Stimulated activated CD4-positive, alpha-beta T cell treated with anti-CD3 and anti-CD28 coated beads, TNF-alpha, amount 100 ng/mL, for 4 hours (primary cell): ENCODE measurements around the gene DNM1.

Experiments
- DNase-seq, 3 experiments: peaks; one replicate each; pipeline ENCODE4 v3.0.0-alpha.2; 2020; ENCODE audit warnings: low read depth in 3 of 3

The DNM1 gene

DNA sequence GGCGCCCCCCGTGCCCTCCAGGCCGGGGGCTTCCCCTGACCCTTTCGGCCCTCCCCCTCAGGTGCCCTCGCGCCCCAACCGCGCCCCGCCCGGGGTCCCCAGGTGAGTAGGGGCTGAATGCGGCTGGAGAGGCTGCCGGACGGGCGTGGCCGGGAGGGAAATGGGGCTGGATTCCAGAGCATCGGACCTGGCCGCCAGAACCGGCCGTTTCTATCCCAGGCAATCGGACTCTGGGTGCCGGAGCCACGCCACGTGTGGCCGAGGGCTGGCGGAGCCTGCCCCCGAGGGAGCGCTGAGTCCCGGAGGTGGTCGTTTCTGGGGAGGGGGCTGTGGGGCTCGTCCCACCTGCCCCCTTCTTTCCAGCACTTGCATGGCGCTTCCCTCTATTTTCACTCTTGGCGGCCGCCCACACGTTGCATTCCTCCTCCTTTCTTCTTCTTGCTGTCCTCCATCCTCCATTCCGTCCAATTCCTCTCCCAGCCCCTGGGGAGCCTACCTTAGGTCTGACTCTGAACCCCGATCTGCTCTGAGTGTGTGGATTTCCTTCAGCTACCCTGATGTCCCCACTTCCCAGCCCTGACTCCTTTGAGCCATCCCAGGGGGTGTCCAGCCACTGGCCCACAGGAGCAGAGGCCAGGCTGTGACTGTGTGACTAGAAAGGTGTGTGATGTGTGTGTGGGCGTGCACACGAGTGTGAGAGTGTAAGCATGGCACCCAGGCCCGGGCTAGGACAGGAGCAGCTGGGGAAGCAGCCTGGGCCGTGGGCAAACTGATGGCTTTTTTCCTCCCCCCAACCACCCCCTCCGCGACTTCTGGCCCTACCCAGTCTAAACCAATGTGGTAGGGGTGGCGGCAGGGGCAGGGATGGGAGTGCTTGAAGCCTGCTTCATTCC is 47.9 kb downstream of the DNM1 start:
- DNase-seq, result no peak

DNA sequence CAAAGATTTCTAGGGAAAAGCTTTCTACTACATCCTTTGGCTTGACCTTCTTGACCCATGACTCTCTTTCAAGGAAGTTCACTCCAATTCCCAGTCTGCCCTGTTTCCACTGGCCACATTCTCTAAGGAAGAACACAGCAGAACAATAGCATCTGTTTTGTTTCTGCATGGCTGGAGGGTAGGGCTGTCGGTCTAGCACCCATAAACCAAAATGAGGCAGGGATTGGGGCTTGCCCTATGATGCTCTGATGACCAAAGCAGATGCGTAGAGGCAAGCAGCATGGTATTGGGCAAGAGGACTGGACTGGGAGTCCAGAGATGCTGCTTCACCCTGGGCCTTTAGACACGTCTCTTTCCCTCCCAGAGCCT is 48.5 kb downstream of the DNM1 start:
- no peak for DNase-seq

DNA sequence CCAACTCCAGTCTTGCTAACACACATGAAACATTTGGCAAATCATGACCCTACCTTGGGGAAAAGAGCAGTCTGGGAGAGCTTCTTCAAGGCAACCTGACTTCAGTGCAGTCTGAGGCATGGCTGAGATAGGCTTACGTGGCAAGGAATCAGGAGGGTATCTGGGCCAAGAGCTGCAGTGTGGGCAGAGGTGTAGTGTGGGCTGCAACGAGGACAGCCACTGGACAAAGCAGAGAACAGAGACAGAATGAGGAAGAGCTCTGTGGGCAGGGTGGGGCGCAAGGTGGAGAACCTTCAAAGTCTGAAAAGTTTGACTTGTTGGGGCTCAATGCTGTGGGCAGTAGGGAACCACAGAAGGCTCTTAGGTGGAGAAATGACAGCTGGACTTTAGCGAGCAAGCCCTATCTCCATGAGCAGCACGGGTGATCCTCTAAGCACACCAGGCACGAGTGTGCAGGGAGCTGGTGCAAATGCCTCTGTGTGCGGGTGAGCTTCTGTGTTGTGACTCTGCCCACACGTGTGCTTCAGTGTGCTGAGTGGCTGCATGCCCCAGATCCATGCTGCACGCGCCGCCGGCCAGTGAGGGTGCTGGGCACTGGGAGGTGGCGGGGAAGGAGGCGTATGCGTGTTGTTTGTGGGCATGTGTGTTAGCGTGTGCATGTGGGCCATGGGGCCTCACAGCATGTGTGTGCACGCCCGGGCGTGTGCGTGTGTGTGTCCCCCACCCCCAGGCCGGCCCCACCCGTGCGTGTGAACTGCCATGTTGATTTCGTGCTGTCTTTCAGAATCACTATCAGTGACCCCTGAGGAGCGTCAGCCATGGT is 49.3 kb downstream of the DNM1 start:
- DNase-seq, result no peak

DNA sequence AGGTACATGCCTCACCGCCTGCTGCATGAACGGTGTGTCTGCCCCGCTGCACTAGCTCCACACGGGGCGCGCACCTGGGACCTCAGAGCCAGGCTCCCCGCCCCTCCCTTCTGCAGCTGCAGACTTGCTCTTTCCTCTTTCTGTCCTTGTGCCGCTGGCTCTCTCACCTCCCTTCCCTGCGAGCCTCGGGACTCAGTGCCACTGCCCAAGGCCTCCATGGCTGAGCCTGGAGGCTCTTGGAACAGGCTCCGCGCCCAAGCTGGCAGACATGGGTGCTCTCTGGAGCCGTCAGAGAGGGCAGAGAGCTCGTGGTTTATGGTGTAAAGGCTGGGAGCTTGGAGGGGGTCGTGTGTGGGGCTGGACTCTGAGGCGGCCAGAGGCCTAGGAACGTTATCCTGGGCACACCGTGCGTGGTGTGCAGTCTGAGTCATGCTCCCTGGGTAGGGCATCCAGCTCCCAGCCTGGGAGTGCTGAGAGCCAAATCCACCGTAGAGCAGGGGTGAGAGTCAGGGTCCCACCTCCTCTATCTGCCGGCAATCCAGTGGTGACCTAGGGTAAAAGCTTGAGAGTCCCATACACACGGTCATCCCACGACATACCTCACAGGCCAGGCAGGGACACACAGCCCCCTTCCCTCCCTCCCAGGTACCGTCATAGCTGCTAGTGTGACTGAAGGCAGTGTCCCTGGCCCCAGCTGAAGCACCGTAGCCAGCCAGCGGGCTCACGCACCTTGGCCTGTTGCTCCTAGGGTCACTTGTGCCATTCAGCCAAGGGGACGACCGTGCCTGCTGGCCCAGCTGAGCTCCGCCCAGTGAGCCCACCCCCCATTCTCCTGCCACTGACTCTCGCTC is 50.2 kb downstream of the DNM1 start:
- DNase-seq, result no peak

DNA sequence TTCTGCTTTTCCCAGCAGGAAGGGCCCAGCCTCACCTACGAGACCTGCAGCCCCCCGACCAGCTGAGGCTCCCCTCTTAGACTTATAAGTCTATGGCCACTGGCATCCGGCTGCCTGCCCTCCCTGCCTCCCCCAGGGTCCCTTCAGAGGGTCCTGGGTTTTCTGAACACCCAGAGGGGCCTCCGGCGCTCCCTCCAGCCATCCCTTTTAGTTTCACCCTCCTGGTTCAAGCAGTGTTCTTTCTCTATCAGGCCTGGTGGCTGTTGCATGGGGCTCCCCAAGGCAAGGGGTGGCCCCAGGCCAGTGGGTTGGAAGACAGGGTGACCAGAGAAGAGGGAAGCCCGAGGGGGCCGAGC is 50.8 kb downstream of the DNM1 start:
- DNase-seq, result no peak

DNA sequence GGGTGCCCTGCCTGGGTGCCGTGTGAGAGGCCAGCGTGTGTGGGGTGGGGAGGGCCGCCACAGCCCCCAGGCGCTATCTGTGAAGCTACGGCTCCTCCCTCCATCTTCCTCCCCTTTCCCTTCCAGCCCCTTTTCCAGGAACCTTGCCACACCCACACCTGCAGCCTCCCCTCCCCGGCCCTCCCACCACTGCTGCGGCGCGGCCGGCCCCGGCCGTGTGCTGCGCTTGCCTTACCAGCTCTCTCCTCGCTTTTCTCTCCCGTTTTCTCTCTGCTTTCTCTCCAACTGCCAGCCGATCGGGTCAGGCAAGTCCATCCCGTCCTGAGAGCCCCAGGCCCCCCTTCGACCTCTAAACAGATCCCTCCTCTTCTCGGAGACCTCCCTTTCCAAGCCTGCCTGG is 51.2 kb downstream of the DNM1 start:
- no peak for DNase-seq

DNA sequence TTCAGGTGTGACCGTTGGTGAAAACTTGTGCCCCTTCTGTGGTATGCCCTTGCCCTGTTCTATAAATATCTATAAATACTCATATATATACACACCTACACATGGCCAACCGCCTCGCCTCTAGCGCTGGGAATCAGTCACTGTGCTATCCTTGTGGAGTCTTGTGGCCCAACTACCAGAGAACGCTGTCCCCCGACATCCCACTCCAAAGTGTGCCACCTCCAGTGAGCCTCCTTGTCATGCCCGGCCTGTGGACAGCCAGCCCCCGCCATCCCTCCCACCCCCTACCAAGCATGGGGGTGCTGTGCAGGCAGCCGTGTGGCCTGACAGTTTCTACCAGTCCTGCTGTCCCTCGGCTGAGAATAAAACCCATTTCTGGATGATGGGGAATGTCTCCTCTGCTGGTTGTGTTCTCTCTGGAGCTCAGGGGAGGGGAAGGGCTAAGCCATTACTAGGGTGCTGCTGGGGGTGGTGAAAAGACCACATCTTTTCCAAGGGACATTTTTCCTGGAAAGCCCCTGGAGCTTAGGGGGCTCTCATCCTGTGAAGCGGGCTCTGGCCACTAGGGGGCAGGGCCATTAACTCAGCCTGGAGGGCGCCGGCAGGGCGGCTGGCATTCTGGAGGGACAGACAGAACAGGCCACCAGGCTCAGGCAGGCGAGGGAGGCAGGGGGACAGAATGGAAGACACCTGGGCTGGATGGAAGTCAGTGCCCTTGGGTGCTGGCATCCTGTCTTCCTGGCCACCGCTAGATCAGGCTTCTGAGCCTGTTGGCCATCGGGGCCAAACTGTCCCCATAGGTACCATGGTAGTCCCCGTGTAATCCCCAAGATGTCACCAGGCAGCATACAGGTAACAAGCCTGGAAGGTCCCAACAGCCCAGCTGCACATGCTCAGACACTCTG is 51.9 kb downstream of the DNM1 start:
- peak; percentile 20 to 33 (median 24) for DNase-seq

DNA sequence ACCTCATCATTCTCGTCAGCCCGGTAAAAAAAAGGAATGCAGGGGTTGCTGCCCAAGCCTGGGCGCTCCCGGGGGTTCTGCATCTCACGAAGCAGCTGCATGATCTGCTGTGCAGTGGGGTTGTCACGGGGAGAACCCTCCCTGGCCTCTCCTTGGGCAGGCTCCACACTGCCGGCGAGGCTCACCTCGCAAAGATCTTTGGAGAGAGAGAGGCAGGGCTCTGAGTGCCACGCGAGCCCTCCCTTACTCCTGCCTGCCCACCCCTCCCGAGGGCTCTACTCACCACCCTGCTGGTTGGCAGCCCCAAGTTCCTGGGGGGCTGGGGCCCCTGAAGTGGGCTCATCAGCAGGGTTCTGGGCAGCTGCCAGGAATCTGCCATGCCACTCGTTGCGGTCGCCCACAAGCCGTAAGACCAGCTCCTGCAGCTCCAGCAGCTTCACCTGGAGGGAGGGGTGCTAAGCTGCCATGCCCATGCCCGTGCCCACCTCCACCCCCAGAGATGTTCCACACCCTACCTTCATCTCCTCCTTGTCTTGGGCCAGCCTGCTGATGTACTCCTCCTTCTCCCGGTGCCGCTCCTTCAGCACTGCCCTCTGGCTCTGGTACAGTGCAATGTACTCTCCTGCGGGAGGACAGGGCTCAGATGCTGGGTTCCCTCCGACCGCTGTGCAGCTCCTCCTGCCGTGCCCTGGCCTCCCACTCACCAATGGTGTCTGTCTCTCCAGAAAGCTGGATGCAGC is 54.1 kb downstream of the DNM1 start:
- no peak for DNase-seq

DNA sequence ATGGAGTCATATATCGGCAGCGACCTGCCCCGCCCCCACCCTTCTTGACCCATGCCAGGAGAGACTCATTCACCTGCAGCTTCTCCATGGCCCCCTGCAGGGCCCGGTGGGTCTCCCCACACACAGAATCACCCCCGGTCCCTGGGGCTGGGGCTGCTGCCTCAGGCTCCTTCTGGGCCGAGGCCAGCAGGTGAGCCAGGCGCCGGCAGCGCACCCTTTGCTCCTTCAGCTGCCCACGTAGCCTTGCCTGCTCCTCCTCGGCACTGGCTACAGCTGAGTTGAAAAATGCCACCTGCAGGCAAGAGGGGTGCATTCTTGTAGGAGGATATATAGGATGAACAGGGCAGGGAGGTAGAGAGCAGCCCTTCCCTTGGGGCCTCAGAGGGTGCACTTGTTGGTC is 54.7 kb downstream of the DNM1 start:
- DNase-seq, result no peak

DNA sequence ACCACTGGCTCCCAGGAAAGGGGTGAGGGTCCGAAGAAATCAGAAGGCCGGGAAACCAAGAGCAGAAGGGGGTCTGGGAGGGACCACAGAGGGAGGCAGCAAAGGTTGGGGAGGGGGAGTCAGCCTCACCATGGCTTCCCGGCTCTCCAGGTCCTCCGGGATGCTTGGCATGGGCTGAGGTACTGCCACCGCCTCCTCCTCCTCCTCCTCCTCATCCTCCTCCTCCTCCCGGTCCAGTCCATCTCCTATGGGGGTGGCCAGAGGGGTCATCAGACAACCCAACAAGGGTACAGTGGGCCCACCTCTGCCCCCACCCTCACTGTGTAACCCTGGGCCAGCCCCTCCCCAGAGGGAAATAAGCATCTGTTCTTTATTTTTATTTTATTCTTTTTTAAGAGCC is 55.1 kb downstream of the DNM1 start:
- DNase-seq, result no peak

DNA sequence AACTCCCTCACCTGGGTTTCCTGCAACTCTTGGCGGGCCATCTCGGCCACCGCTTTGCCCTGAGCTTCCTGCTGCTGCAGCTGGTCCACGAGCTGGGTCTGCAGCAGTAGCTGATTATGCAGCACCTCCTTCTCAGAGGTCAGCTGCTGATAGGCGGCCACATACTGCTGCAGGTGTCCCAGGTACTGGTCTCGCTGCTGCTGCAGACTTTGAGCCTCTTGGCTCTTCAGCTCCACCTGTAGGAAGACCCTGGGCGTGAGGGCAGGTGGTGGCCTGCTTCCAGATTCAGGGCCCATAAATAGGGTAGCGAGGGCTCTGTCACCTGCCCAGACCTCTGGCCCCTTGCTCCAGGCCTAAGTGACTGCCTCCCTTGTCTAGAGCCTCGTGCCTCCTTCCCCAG is 56.0 kb downstream of the DNM1 start:
- no peak for DNase-seq

DNA sequence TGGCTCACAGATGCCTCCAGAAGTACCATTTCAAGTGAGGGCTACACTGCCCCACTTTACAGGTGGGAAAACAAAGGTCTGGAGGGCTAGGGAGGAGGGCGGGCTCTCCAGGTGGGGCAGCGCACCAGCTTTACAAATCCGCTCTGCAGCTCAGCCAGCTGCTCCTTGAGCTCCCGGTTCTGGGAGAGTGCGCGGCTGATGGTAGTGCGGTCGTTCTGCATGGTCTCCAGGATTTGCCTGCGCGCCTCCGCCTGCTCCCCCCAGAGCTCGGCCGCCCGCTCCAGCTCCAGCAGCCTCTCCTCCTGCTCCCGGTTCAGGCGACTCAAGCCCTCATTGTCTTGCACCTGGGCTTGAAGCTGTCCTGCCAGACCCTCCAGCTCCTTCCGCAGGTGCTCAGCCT is 57.2 kb downstream of the DNM1 start:
- DNase-seq, result no peak

DNA sequence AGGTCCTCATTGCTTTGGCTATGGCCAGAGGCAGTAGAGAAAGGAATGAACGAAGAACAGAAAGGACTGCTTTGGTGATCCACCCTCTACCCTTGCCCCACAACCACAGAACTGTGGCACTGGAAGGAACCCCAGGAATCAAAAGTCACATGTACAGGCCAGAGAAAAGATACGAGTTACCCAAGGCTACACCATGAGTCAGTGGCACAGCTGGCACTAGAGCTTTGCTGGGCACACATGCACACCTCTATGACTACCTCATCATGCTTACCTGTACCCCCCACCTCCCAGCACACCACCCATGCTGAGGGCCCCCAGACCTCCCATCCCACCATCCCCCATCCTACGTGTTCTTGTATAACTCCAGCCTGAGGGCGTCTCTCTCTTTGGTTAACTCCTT is 59.5 kb downstream of the DNM1 start:
- DNase-seq, result no peak

DNA sequence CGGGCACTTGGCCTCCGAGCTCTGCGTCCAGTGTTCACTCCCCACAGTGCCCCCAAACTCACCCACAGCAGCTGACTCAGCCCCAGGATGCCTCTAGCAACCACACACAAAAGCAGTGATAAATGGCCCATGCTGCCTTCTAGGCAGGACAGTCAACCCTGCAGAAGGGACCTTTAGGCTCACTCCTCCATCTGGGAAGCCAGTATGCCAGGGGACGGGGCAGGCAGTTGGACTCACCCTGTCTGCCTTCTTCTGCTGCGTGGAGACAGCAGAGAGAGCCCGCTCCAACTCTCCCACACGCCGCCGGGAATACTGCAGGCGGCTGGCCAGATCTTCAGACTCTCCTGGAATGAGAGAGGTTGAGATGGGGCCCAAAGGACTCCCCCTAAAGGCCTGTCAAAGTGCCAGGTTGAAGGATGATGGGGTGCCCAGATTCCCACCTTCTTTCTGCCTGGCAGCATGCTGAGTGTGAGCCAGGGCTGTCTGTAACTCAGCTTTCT is 62.2 kb downstream of the DNM1 start:
- no peak for DNase-seq

DNA sequence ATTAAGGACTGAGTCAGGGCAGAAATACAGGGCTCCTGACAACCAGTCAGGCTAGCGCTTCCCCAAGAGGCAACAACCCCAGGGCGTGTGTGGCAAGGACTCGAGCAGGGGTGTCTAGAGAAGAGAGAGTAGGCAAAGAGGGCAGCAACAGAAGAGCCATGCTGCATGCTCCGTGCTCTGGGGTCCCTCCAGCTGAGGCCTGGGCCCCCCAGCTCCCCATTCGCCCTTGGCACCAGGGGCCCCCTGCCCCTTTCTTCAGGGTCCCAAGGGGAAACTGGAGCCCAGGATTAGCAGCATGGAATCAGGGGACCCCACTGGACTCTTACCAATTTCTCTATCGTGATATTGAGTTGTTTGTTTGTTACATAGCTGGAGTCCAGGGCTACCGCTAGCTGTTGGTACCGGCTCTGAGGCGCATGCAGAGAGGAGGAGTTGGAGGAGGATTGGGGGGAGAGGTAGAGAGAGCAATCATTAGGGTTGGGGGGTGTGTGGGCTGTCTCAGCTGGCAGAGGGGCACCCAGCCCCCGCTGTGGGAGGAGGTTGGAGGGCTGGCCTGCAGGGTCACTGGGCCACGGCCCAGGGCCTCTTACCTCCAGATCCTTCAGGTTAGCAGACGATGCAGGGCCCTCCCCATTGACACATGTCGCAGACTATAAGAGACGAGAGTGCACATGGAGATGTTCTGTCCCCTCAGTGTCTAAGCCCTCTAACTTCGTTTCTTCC is 63.9 kb downstream of the DNM1 start:
- DNase-seq, result no peak

DNA sequence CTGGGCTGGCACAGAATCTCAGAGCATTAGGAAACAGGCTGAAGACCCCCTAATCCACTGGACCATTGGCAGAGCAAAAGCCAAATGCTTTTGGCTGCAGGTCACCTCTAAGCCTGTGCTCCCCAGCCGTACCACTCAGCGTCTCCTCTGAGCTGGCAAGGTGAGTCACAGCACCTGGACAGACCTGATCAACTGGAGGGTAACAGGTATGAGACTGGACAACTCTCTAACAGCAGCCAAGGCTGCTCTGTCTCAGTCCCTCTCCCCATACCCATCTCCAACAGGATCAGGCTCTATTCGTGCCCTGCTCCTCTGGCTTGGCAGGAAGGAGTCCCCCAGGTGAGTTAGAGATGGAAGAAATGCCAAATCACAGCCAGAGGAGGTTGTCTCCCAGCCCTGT is 67.9 kb downstream of the DNM1 start:
- DNase-seq, result no peak

DNA sequence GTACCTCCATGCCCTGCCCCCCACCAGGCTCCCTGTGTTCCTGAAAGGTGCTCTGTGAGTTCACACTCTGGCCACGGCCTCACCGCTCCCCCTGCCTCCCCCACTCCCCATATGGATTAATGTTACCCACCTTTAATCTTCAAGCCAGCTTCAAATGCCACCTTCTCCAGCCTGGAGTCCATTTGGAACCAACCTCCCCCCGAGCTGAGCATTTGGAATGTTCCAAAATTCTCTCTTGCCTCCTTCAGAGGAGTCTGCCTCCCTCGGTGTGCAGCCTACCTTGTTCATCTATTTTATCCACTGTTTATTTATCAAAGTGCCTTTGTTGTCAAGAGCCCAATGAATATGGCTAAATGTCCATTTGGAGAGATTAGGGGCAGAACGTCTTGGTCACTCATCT is 68.3 kb downstream of the DNM1 start:
- no peak for DNase-seq

DNA sequence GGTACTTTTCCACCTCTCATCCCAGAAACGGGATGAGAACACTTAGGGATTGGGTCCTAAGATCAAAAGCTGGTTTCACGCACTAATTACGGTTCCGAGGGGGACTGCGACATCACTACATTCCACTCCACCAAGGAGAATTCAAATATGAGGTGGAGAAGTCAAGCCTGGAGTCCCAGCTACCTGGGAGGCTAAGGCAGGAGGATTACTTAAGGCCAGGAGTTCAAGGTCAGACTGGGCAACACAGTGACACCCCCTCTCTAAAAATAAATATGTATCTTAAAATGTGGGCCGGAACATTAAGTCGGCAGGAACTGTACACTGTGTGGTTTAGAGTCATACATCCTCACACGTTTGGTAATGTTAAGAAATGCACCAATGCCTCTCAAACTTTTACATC is 71.1 kb downstream of the DNM1 start:
- no peak for DNase-seq

DNA sequence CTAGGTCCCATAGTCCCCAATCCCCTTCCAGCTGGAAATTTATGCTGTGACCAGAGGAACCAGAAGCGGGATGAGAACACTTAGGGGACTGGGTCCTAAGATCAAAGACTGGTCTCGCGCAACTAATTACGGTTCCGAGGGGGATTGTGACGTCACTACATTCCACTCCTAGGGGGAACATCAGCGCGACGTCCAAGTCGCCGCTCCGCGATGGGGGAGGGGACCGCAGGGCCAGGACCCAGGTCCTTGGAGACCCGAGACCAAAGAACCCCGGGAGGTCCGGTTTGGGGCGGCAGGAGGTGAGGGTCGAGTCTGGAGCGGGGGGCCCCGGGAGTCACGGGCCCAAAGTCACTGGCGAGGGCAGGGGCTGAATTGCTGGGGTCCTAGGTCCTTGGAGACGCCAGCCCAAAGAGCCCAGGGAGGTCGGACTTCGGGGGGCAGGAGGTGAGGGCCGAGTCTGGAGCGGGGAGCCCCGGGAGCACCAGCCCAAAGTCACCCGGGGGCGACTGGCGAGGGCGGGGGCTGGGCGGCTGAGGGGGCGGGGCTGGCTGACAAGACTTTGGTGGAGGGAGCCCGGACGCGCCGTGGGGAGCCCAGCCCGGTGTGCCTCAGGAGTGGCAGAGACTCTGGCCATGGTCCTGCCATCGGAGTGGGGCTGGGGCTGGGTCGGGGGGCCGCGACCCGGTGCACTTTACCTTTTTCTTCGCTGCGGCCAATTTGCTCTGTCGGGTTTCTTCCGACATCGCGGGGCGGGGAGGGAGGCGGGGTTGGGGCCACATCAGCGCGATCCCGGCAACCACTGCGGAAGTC is 72.2 kb downstream of the DNM1 start, which contains the start of gene GOLGA2:
TSS of gene GOLGA2 (minus strand) at position 810 of the 810 bp plus-strand sequence. CDS start at position 779, 31 bp downstream.
- DNase-seq, result peak in 1 of 3 experiments; percentile 19
